IMR-90 (cell line): ENCODE measurements around the gene VIPR2. TPM values are rescaled to one million over a fixed set of nuclear protein-coding genes. Genes with fewer than 3 reads are reported as not detected.

Experiments
- ATAC-seq: fragments of 200-7000 bp; cut with Tn5 transposase; 2 replicates; pipeline ENCODE4 v1.9.1; 2020; ENCODE audit warnings: low read depth, mild to moderate bottlenecking, moderate library complexity
- BruUV-seq: library from RNA; stranded (reverse); fragments of 400-500 nt; replicated peaks from 2 replicates; lab custom pipeline; 2021; lab: Mats Ljungman, UMichigan
- CTCF ChIA-PET: fragments of 300-600 bp; formaldehyde crosslinking; extraction: SDS; loops from one replicate; lab custom pipeline; 2021; ENCODE audit warnings: antibody characterized with exemption; lab: Yijun Ruan, JAX
- POLR2A ChIA-PET: fragments of 300-600 bp; sonication (Branson Sonifier 250); formaldehyde crosslinking; loops from one replicate; lab custom pipeline; 2022; ENCODE audit warnings: antibody characterized with exemption; ENCODE audit not compliant: unreplicated experiment; lab: Charles Lee
- DNase-seq: peaks from one replicate; pipeline ENCODE4 v3.0.0; 2013
- H2AFZ ChIP-seq: replicated peaks from 2 replicates; pipeline ENCODE3; 2013; ENCODE audit warnings: low read length, mild to moderate bottlenecking; ENCODE audit not compliant: poor library complexity
- H2AK5ac ChIP-seq: 2 replicates; pipeline ENCODE4 v1.6.1; 2013; ENCODE audit warnings: low read depth, low read length, inconsistent platforms
- H2AK9ac ChIP-seq: replicated peaks from 2 replicates; pipeline ENCODE3; 2013; ENCODE audit warnings: mild to moderate bottlenecking, low read depth, low read length, moderate library complexity; ENCODE audit not compliant: poor library complexity
- H2BK120ac ChIP-seq: 2 replicates; pipeline ENCODE4 v1.6.1; 2013; ENCODE audit warnings: low read depth, low read length, inconsistent platforms
- H2BK15ac ChIP-seq: 3 replicates; pipeline ENCODE4 v1.6.1; 2013; ENCODE audit warnings: low read depth, low read length, inconsistent platforms
- H2BK20ac ChIP-seq: 2 replicates; pipeline ENCODE4 v1.6.1; 2013; ENCODE audit warnings: low read depth, mild to moderate bottlenecking, inconsistent platforms, low read length, moderate library complexity
- H2BK5ac ChIP-seq: 2 replicates; pipeline ENCODE4 v1.6.1; 2013; ENCODE audit warnings: mild to moderate bottlenecking, low read depth, low read length, inconsistent platforms; ENCODE audit not compliant: poor library complexity, severe bottlenecking
- H3K14ac ChIP-seq: replicated peaks from 2 replicates; pipeline ENCODE4 v1.6.1; 2013; ENCODE audit warnings: low read depth, low read length, inconsistent platforms
- H3K18ac ChIP-seq: 2 replicates; pipeline ENCODE4 v1.6.1; 2013; ENCODE audit warnings: low read depth, low read length, control low read depth
- H3K23ac ChIP-seq: 2 replicates; pipeline ENCODE4 v1.6.1; 2013; ENCODE audit warnings: low read depth, low read length, inconsistent platforms
- H3K27ac ChIP-seq: 2 replicates; pipeline ENCODE4 v1.5.1; 2013; ENCODE audit warnings: mild to moderate bottlenecking, control low read depth, low read length; ENCODE audit not compliant: insufficient read depth
- H3K27me3 ChIP-seq: 2 replicates; pipeline ENCODE4 v1.6.1; 2013; ENCODE audit warnings: low read length; ENCODE audit not compliant: control insufficient read depth, insufficient read depth
- H3K36me3 ChIP-seq: 2 replicates; pipeline ENCODE4 v1.6.1; 2013; ENCODE audit warnings: low read length, mixed read lengths; ENCODE audit not compliant: control insufficient read depth, insufficient read depth
- H3K4ac ChIP-seq: 2 replicates; pipeline ENCODE4 v1.6.1; 2013; ENCODE audit warnings: low read depth, low read length, inconsistent platforms
- H3K4me1 ChIP-seq: 2 replicates; pipeline ENCODE4 v1.6.1; 2013; ENCODE audit warnings: low read length, mixed read lengths; ENCODE audit not compliant: control insufficient read depth, insufficient read depth
- H3K4me2 ChIP-seq: 2 replicates; pipeline ENCODE4 v1.6.1; 2013; ENCODE audit warnings: low read depth, mild to moderate bottlenecking, control low read depth, low read length, moderate library complexity
- H3K4me3 ChIP-seq: 2 replicates; pipeline ENCODE4 v1.5.1; 2013; ENCODE audit warnings: low read depth, mild to moderate bottlenecking, control low read depth, low read length, moderate library complexity; ENCODE audit not compliant: insufficient read depth
- H3K56ac ChIP-seq: 2 replicates; pipeline ENCODE4 v1.6.1; 2013; ENCODE audit warnings: low read length, inconsistent platforms; ENCODE audit not compliant: insufficient read depth; ENCODE audit errors: extremely low read depth
- H3K79me1 ChIP-seq, 2 experiments: 2 replicates each; pipeline ENCODE4 v1.6.1; 2013; ENCODE audit warnings: low read length in 2 of 2, inconsistent platforms in 1 of 2, low read depth in 1 of 2
- H3K9ac ChIP-seq: 2 replicates; pipeline ENCODE4 v1.6.1; 2013; ENCODE audit warnings: low read depth, low read length, control low read depth
- H3K9me1 ChIP-seq: 2 replicates; pipeline ENCODE4 v1.6.1; 2013; ENCODE audit warnings: low read length, inconsistent platforms; ENCODE audit not compliant: insufficient read depth
- H3K9me3 ChIP-seq: 2 replicates; pipeline ENCODE4 v1.6.1; 2013; ENCODE audit warnings: low read length; ENCODE audit not compliant: control insufficient read depth, insufficient read depth
- H4K20me1 ChIP-seq: 2 replicates; pipeline ENCODE4 v1.6.1; 2013; ENCODE audit warnings: low read length, inconsistent platforms; ENCODE audit not compliant: insufficient read depth
- H4K5ac ChIP-seq: 2 replicates; pipeline ENCODE4 v1.6.1; 2013; ENCODE audit warnings: mild to moderate bottlenecking, low read depth, low read length, control low read depth
- H4K8ac ChIP-seq, 2 experiments: 2 replicates each; pipeline ENCODE4 v1.6.1; 2013; ENCODE audit warnings: low read depth in 2 of 2, low read length in 2 of 2, control low read depth in 1 of 2, inconsistent platforms in 1 of 2
- H4K91ac ChIP-seq: 2 replicates; pipeline ENCODE4 v1.6.1; 2013; ENCODE audit warnings: low read depth, low read length, inconsistent platforms; ENCODE audit not compliant: insufficient read depth
- BHLHE40 ChIP-seq: fragments of 150-350 bp; IDR thresholded peaks from 2 replicates; pipeline ENCODE4 v1.6.1; 2016; ENCODE audit warnings: mild to moderate bottlenecking, low read depth, low read length
- CEBPB ChIP-seq: IDR thresholded peaks from 2 replicates; pipeline ENCODE4 v1.6.1; 2012; ENCODE audit warnings: low read depth, low read length, improper control_type of control experiment
- CHD1 ChIP-seq: IDR thresholded peaks from 2 replicates; pipeline ENCODE4 v1.6.1; 2012; ENCODE audit warnings: low read depth, low read length, improper control_type of control experiment
- CTCF ChIP-seq: conservative IDR thresholded peaks from 2 replicates; pipeline ENCODE4 v1.5.1; 2012; ENCODE audit warnings: mild to moderate bottlenecking, low read depth, low read length, improper control_type of control experiment
- ELK1 ChIP-seq: fragments of 150-350 bp; IDR thresholded peaks from 2 replicates; pipeline ENCODE4 v1.6.1; 2016; ENCODE audit warnings: low read depth, mild to moderate bottlenecking, low read length, moderate library complexity, borderline replicate concordance
- FOS ChIP-seq: fragments of 150-350 bp; IDR thresholded peaks from 2 replicates; pipeline ENCODE4 v1.6.1; 2016; ENCODE audit warnings: low read depth, low read length
- MAFK ChIP-seq: IDR thresholded peaks from 2 replicates; pipeline ENCODE4 v1.6.1; 2012; ENCODE audit warnings: low read depth, low read length, improper control_type of control experiment
- MXI1 ChIP-seq: IDR thresholded peaks from 2 replicates; pipeline ENCODE4 v1.6.1; 2012; ENCODE audit warnings: low read depth, mild to moderate bottlenecking, low read length, moderate library complexity, borderline replicate concordance
- NFE2L2 ChIP-seq: fragments of 150-350 bp; IDR thresholded peaks from 2 replicates; pipeline ENCODE4 v1.6.1; 2016; ENCODE audit warnings: low read depth, mild to moderate bottlenecking, low read length
- RAD21 ChIP-seq: IDR thresholded peaks from 2 replicates; pipeline ENCODE4 v1.6.1; 2012; ENCODE audit warnings: low read length, improper control_type of control experiment
- RCOR1 ChIP-seq: IDR thresholded peaks from 2 replicates; pipeline ENCODE4 v1.6.1; 2012; ENCODE audit warnings: mild to moderate bottlenecking, low read length, improper control_type of control experiment; ENCODE audit not compliant: insufficient replicate concordance
- RFX5 ChIP-seq: IDR thresholded peaks from 2 replicates; pipeline ENCODE4 v1.8.0; 2012; ENCODE audit warnings: low read depth, mild to moderate bottlenecking, low read length, moderate library complexity
- SMC3 ChIP-seq: fragments of 150-350 bp; IDR thresholded peaks from 2 replicates; pipeline ENCODE4 v1.6.1; 2016; ENCODE audit warnings: low read depth, mild to moderate bottlenecking, antibody characterized with exemption, low read length, moderate library complexity
- USF2 ChIP-seq: fragments of 150-350 bp; IDR thresholded peaks from 2 replicates; pipeline ENCODE4 v1.6.1; 2017; ENCODE audit warnings: mild to moderate bottlenecking, antibody characterized with exemption, low read length, low read depth
- WGBS, 2 experiments: methylation state at CpG; one replicate each; pipeline versions ENCODE4 v1.1.5 to v1.1.7; 2013; ENCODE audit warnings: missing lambda C conversion rate in 2 of 2; ENCODE audit not compliant: insufficient read length in 1 of 2; ENCODE audit errors: extremely low coverage in 2 of 2; 5-methylcytosine and 5-hydroxymethylcytosine counted together
- dilution Hi-C: fragments of 300-500 bp; cut with HindIII; formaldehyde crosslinking; loops from one replicate; pipeline ENCODE4 v1.14.3; 2018; ENCODE audit warnings: low sequenced_read_pairs; ENCODE audit not compliant: unreplicated experiment
- in situ Hi-C: fragments of 300-500 bp; cut with MboI; formaldehyde crosslinking; loops from 3 replicates; pipeline ENCODE4 v1.14.3; 2019; ENCODE audit warnings: low sequenced_read_pairs, inconsistent platforms, mixed read lengths
- intact Hi-C: fragments of 100-400 bp; cut with micrococcal nuclease; formaldehyde crosslinking; loops from 2 replicates; pipeline ENCODE4 v1.10.0; 2022
- polyA plus RNA-seq, 3 experiments: library from polyadenylated mRNA; depleted of rRNA; stranded (reverse); fragments of >200 nt; gene quantifications; 2 replicates each; pipeline ENCODE4 v1.2.3, GENCODE V29; 2012; ENCODE audit warnings: low replicate concordance in 1 of 3
- total RNA-seq: library from RNA; depleted of rRNA; stranded (reverse); fragments of >200 nt; gene quantifications from 2 replicates; pipeline ENCODE4 v1.2.3, GENCODE V29; 2012

Gene VIPR2
- total and polyA plus RNA-seq, 2 of the 4 experiments (the other 2 are of a cell fraction): not detected

- Histone ChIP-seq H3K36me3 (no peaks in the 10 kb centered on the region), H3K23ac (no peak overlapping the region), H3K27me3 (peaks cover 5% of the 10 kb centered on the region; the same call in 1 of the 2 replicates), H2AK9ac (no peak overlapping the region), H2BK120ac (no peak overlapping the region), H4K91ac (no peak overlapping the region), H3K9me1 (no peaks in the 10 kb centered on the region), H3K4ac (no peak overlapping the region), H2AK5ac (no peak overlapping the region), H4K8ac (no peak overlapping the region), H3K18ac (no peak overlapping the region), H3K4me3 (no peak overlapping the region), H2BK5ac (no peak overlapping the region), H3K27ac (no peak overlapping the region), H3K56ac (no peak overlapping the region), H3K4me1 (no peaks in the 10 kb centered on the region), H3K14ac (no peak overlapping the region), H4K5ac (no peak overlapping the region), H3K9ac (no peak overlapping the region), H3K4me2 (no peak overlapping the region), H4K20me1 (no peaks in the 10 kb centered on the region), H3K79me1 (no peaks in the 10 kb centered on the region), H2AFZ (no peak overlapping the region), H2BK15ac (no peak overlapping the region), H3K9me3 (peaks cover 8% of the 10 kb centered on the region), H2BK20ac (no peak overlapping the region)
- intact Hi-C loops (no loop called here), dilution Hi-C loops (no loop called here), in situ Hi-C loops (no loop called here)
- WGBS, 2 experiments: no CpG with 5 or more reads among the region's 10 CpGs
- DNase-seq (no peak), ATAC-seq (no peak)
- TF ChIP-seq FOS (no peak), MXI1 (no peak), RCOR1 (no peak), RAD21 (no peak), RFX5 (no peak), CEBPB (no peak), NFE2L2 (no peak), MAFK (no peak), ELK1 (no peak), CTCF (no peak), SMC3 (no peak), USF2 (no peak), BHLHE40 (no peak), CHD1 (no peak)
- ChIA-PET POLR2A (no interaction called here), CTCF (no interaction called here)
- no TSS peak for BruUV-seq
Observed at GRCh38 chr7:159142730-159143129, 1.9 kb downstream of the VIPR2 start.
